GM12875 (cell line): Measurements from ENCODE around the gene TNIP1.

Experiments
- H3K4me3 ChIP-seq: one replicate; pipeline ENCODE4 v1.5.1; 2011; ENCODE audit warnings: low read depth, low read length, control low read depth
- TF ChIP-seq, protein P1 (sequence below): IDR thresholded peaks from 2 replicates; pipeline ENCODE4 v1.5.1; 2011; ENCODE audit warnings: low read depth, mild to moderate bottlenecking, control low read depth, inconsistent platforms, low read length, moderate library complexity, borderline replicate concordance; ENCODE audit not compliant: insufficient read depth

Gene TNIP1

DNA sequence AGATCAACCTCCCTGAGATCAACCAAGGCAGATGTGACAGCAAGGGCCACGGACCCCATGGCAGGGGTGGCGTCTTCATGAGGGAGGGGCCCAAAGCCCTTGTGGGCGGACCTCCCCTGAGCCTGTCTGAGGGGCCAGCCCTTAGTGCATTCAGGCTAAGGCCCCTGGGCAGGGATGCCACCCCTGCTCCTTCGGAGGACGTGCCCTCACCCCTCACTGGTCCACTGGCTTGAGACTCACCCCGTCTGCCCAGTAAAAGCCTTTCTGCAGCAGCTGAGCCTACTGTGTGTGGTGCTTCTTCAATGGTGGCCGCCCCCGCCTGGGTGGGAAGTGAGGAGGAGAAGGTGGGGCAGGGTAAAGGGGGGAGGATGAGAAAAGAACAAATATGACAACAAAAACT, 52.1 kb downstream of the TNIP1 start:
- TF ChIP-seq, protein P1, sequence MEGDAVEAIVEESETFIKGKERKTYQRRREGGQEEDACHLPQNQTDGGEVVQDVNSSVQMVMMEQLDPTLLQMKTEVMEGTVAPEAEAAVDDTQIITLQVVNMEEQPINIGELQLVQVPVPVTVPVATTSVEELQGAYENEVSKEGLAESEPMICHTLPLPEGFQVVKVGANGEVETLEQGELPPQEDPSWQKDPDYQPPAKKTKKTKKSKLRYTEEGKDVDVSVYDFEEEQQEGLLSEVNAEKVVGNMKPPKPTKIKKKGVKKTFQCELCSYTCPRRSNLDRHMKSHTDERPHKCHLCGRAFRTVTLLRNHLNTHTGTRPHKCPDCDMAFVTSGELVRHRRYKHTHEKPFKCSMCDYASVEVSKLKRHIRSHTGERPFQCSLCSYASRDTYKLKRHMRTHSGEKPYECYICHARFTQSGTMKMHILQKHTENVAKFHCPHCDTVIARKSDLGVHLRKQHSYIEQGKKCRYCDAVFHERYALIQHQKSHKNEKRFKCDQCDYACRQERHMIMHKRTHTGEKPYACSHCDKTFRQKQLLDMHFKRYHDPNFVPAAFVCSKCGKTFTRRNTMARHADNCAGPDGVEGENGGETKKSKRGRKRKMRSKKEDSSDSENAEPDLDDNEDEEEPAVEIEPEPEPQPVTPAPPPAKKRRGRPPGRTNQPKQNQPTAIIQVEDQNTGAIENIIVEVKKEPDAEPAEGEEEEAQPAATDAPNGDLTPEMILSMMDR = no peak
- H3K4me3 ChIP-seq = no peak overlapping the region

DNA sequence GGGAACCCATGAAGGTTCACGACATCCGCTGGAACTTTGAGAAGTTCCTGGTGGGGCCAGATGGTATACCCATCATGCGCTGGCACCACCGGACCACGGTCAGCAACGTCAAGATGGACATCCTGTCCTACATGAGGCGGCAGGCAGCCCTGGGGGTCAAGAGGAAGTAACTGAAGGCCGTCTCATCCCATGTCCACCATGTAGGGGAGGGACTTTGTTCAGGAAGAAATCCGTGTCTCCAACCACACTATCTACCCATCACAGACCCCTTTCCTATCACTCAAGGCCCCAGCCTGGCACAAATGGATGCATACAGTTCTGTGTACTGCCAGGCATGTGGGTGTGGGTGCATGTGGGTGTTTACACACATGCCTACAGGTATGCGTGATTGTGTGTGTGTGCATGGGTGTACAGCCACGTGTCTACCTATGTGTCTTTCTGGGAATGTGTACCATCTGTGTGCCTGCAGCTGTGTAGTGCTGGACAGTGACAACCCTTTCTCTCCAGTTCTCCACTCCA, 52.8 kb downstream of the TNIP1 start:
- TF ChIP-seq, protein P1 = no peak
- no peak overlapping the region for H3K4me3 ChIP-seq

GRCh38 chr5:151026679-151027078, 54.2 kb downstream of the TNIP1 start:
- H3K4me3 ChIP-seq = no peak overlapping the region
- TF ChIP-seq, protein P1 = no peak

GRCh38 chr5:151026088-151026487, 54.7 kb downstream of the TNIP1 start:
- TF ChIP-seq, protein P1 = no peak
- no peak overlapping the region for H3K4me3 ChIP-seq

DNA sequence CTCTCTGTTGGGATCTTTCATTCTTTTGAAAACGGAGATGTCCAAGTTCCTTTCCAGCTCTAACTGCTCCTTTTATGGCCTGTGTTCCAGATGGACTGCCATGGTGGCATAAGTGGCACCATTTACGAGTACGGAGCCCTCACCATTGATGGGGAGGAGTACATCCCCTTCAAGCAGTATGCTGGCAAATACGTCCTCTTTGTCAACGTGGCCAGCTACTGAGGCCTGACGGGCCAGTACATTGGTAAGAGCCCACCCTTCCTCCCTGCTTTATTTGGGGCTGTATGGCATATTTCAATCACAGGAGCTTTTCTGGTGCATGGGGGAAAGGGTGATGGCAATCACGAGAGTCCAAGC, 55.6 kb downstream of the TNIP1 start:
- TF ChIP-seq, protein P1 = no peak
- H3K4me3 ChIP-seq = no peak overlapping the region

GRCh38 chr5:151024440-151025249, 56.2 kb downstream of the TNIP1 start:
- TF ChIP-seq, protein P1 = no peak
- no peak overlapping the region for H3K4me3 ChIP-seq

- TF ChIP-seq, protein P1 = no peak
- no peak overlapping the region for H3K4me3 ChIP-seq
Measured at GRCh38 chr5:151023651-151024050, 57.2 kb downstream of the TNIP1 start.
